AG10803 (cell line): ENCODE data around the gene SPATA46.

ENCODE experiments used
- DNase-seq: peaks from one replicate; pipeline ENCODE4 v3.0.0; 2010; ENCODE audit warnings: low read depth
- H3K4me3 ChIP-seq: 2 replicates; pipeline ENCODE4 v1.5.1; 2011; ENCODE audit warnings: mild to moderate bottlenecking, low read length, control low read depth
- CTCF ChIP-seq: conservative IDR thresholded peaks from 2 replicates; pipeline ENCODE4 v1.5.1; 2011; ENCODE audit warnings: mild to moderate bottlenecking, low read length, control low read depth, inconsistent platforms

SPATA46 gene

GRCh38 chr1:162390396-162391185 lies 13.9 kb upstream of the SPATA46 start:
- TF ChIP-seq CTCF, result no peak
- no peak for DNase-seq
- H3K4me3 ChIP-seq, result no peak overlapping the region

DNA sequence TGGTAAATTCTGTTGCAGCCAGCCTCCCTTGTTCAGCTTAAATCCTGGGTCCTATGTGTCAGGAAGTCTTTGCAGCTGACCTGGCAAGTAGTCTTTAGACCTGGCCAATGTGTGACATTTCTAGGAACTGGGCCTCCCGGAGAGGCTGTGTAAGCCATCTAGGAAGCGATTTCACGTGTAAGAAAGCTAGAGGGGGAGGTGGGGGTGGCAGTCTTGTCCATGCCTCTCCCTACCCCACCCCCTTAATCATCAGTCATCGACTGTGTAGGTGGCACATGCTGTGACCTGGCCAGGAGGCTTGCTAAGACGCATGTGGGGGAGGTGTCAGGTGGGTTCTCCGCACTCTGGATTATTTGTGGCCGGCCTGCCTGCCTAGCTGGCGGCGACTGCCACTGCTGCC lies 13.3 kb upstream of the SPATA46 start:
- no peak overlapping the region for H3K4me3 ChIP-seq
- no peak for TF ChIP-seq CTCF
- no peak for DNase-seq

GRCh38 chr1:162389021-162389818 lies 12.6 kb upstream of the SPATA46 start:
- peak; percentile 48 for DNase-seq
- TF ChIP-seq CTCF, result no peak
- no peak overlapping the region for H3K4me3 ChIP-seq

- TF ChIP-seq CTCF, result no peak
- no peak overlapping the region for H3K4me3 ChIP-seq
- DNase-seq, result no peak
These were observed 12.0 kb upstream of the SPATA46 start for GRCh38 chr1:162388615-162389014.

GRCh38 chr1:162388083-162388594 lies 11.5 kb upstream of the SPATA46 start:
- DNase-seq, result no peak
- TF ChIP-seq CTCF, result no peak
- no peak overlapping the region for H3K4me3 ChIP-seq

GRCh38 chr1:162387226-162388082 lies 10.8 kb upstream of the SPATA46 start:
- no peak for DNase-seq
- H3K4me3 ChIP-seq, result no peak overlapping the region
- TF ChIP-seq CTCF, result no peak
